GM21717 (cell line): ENCODE data around the gene FLII.
"Not testable (repeated sequence)": the region's sequence is repeated elsewhere in the genome, so short reads cannot be mapped to it uniquely, and the experiment has no call there.

Source experiments
- ATAC-seq: cut with Tn5 transposase; IDR thresholded peaks from one replicate; pipeline ENCODE4 v1.9.1; 2021; ENCODE audit warnings: mild to moderate bottlenecking, moderate library complexity; ENCODE audit not compliant: unreplicated experiment

The FLII gene

DNA sequence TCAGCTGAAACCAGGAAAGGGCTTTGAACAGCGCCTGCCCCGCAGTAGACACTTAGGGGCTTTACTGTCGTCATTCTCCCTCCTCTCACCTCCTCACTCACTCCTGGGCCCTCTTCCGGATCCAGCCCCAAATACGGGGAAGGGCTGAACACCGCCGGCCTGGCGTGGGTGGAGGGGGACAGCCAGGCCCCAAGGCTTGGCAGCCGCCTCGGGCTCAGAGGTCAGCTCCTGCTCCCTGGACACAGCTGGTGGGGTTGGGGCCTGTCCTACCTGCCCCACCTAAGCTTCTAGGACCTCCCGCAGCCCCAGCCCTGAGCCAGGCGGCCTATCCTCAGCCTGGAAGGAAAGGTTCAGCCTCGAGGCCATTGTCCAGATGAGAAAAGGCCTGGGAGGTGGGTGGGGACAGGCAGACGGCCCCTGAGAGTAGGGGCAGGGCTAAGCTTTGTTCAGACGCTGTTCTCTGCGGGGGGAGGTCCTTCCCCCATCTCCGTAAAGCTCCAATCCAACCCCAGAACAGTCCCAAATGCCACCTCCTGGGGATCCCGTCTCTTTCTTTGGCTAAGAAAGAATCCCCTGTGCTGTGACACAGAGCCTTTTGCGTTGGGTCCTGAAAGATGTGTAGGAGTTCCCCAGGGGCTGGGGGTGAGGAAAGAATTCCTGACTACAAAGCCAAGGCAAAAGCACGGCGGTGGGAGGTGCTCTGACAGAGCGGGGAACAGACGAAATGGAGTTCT, 34.0 kb downstream of the FLII start:
- ATAC-seq = no peak

DNA sequence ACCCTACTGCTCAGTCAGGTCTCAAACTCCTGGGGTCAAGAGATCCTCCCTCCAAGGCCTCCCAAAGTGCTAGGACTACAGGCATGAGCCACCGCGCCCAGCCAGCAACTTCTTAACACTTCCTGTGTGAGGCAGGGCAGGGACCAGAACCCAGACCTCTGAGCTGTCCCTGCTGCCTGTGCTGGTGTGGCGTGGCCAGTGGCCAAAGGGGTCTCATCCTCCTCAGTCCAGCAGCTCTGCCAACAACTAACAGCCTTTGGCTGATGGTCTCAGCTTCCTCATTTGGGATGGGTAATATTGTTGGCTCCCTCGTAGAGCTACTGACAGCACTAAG, 34.5 kb downstream of the FLII start:
- ATAC-seq = no peak

DNA sequence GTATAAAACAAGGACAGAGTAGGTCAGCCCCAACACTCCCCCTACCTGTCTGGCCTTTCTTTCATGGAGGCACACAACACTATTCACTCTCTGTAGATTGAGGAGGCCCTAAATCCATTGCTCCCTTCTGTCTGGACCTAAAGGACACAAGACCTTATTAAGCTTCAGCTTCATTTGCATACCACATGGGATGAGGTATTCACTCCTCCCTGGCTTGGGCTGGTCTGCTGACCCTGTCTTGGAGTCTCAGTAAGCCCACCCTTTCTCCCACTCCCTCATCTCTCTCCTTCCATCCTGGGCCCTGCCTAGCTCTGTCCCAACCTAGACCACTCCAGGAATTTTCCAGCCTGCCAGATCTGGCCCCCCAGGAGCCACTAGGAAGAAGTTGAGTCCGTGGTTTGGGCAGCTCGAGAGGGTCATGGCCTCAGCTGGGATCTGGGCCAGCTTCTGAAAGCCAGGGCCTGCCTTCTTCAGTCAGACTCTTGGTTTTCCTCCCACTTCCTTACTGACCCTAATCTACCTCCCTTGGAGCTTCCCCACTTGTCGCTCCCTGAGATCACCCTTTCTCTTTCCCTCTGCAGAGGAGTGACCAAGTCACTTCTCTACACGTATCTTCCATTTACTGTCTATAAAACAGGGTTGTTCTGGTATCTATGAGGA, 39.7 kb downstream of the FLII start:
- no peak for ATAC-seq

DNA sequence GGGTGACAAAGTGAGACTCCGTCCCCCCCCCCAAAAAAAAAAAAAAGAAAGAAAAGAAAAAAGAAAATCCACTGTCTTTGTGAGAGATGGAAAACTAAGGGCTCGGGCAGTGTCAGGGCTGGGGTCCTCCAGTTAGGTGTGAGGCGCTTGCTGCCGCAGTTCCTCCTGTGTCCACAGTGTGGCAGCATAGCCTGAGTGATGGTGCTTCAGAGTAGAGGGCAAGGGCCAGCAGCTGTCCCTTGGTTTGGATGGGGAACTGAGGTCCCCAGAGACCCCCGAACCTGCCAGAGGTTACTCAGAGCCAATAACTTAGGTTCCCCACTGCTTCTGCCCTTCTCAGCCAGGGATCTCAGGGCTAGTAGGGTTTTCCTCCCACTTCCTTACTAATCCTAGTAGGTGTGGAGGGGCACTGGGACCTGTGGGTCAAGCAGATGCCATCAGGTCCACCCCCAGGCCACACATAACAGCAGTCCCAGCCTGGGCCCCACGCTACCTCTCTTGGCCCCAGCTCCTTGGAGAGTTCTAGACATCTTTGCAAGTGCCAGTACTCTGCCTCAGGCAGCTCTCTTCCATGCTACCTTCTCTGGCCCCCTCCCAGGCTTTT, 41.0 kb downstream of the FLII start:
- ATAC-seq = no peak

DNA sequence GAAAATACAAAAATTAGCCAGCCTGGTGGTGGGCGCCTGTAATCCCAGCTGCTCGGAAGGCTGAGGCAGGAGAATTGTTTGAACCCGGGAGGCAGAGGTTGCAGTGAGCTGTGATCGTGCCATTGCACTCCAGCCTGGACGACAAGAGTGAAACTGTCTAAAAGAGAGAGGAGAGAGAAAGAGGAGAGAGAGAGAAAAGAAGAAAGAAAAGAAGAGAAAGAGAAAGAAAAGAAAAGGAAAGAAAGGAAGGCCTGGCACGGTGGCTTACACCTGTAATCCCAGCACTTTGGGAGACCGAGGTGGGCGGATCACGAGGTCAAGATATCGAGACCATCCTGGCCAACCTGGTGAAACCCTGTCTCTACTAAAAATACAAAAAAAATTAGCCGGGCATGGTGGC, 41.6 kb downstream of the FLII start:
- not testable (repeated sequence) for ATAC-seq

DNA sequence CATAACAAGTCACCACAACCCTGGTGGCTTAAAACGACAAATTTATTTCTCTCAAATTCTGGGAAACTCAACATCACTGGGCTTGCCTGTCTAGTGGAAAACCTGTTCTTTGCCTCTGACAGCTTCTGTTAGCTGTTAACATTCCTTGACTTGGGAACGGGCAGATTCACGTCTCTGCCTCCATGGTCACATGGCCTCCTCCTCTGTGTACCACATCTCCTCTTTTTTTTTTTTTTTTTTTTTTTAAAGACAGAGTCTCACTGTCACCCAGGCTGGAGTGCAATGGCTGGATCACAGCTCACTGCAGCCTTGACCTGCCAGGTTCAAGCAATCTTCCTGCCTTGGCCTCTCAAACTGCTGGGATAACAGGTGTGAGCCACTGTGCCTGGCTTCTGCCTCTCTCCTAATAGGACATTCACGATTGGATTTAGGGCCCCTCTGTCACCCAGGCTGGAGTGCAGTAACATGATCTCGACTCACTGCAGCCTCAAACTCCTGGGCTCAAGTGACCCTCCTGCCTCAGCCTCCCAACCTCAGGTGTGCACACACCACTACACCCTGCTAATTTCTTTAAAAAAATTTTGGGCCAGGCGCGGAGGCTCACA, 44.8 kb downstream of the FLII start:
- no peak for ATAC-seq

DNA sequence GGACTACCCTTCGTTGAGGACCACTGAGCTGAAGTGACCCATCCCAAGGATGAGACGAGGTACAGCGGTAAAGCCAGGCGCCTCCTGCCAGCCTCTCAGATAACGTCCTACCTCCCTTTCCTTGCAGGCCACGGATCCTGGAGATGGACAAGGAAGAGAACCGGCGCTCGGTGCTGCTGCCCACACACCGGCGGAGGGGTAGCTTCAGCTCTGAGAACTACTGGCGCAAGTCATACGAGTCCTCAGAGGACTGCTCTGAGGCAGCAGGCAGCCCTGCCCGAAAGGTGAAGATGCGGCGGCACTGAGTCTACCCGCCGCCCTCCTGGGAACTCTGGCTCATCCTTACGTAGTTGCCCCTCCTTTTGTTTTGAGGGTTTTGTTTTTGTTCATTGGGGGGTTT, 50.4 kb downstream of the FLII start:
- ATAC-seq = no peak

DNA sequence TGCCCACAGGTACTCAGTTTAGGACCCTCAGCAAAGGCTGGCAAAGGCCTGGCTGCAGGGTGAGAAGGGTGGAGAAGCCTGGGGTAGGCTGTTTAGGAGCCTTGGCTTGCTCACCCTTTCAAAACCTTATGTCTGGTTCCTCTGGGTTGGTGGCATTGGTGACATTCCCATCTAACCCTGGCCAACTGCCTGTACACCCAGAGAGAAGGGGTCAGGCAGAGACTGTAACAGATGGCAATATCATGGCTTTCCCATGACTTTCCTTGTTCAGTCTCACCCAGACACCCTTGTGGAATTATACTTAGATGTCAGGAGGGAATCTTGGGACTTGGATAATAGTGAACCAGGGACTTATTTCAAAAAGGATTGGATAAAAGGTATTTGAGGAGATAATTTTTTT, 51.6 kb downstream of the FLII start:
- no peak for ATAC-seq

DNA sequence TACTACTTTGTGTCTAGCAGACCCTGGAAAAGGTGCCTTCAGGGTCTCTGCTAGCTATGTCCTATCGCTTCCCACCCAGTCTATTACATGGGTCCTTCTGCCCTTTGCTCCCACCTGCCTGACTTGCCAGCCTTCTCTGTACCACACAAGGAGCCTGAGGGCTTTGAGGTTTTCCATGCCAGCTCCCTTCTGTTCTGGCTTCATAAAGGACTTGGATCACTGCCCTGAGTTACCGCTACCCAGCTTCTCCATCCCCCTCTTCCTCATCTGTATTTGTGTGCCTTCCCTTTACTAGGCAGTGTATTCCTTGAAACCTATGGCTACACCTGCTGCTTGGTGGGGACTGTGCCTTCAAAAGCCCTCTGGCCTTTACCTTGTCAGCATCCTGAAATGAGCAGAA, 52.7 kb downstream of the FLII start:
- no peak for ATAC-seq

DNA sequence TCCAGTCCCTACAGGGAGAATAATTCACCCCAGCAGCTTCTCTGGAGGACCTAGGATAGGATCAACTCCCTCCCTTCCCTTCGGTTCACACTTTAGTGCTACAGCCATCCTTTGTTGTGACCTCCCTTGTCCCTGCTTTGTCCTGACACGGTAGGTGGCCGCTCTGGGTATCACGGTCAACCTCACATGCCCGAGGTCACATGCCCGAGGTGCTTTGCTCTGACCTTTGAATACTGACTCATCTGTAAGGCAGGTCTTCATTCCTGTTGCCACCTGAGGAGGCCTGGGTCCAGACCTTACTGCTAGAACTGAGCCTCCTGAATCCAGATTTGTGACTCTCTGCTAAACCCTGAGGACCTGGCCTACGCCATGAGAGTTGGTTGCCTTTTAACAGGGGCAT, 55.2 kb downstream of the FLII start:
- no peak for ATAC-seq

DNA sequence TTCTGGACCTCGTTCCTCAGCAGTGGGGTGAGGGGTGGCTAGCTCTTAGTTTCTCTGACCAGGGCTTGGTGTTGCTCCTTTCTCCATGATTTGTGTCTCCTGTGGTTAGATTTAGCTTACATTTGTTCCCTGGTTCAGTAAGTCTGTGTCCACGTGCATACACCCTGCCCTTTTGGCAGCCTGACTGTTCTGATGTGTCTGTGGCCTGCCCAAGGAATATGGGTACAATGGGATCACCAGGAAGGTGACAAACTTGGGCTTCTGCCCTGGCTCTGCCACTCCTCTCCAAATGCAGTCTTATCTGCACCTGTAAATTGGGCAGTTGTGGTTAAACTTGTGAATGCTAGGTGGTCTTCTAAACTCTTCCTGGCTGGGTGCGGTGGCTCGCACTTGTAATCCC, 57.4 kb downstream of the FLII start:
- no peak for ATAC-seq

DNA sequence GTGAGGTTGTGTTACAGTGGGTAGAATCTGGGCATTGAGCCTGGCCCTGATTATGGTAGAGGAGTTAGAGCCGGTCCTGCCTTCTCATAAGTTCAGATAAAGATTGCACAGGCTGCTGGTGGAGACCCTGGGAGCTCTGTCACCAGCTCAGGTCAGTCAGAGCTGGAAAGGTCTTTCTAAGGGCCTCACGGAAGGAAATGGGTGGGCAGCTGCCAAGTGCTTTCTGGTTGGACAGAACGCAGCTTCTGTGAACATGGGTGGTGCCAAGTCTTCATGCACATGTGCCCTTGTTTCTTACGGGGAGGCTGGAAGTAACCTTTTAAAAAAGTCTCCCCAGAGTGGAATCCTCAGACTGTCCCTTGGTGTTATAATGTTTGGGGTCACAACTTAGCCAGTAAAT, 60.0 kb downstream of the FLII start:
- ATAC-seq = no peak

DNA sequence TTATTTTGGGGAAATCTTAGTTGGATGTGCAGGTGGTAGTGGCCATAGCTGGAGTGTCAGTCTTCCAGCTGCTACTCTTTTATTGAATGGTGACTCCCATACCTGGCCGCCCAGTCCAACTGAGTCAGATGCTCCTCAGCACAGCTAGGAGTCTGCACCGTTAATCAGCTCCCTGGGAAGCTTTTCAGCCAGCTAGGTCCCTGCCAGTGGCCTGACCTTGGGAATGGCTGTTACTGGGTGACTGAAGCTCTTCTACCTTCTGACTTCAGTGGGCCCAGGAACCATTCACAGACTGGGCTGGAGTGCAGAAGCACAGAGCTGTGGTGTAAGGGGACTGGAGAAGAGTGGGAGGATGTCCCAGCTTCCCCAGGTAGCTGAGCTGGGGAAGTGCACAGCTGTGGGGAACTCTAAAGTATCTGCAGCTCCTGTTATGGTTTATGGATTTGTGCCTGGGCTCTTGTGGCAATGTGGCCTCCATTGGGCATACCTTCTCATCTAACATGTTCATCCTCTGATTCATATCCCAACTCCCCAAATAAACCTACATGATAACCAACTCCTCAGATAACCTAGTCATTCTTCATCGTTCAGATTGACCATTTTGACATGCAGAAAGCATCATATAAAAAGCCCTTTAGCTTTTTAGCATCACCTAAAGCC, 60.9 kb downstream of the FLII start:
- no peak for ATAC-seq

DNA sequence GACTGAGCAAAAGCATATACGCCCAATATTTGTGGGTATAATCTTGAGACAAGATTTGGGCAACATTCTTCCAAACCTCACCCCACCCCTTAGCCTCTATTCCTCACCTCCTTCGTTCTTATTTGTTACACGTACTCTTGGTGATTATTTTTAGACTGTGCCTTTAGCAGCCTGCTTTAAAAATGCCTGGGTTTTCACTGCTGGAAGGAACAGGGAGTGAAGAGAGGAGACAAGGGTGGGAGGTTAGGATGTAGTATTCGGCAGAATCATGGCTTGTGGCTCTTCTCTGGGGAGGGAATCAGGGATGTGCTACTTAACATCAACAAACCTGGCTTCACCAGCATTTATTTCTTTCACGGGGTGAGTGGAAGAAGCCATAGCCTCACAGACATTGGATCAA, 63.3 kb downstream of the FLII start:
- no peak for ATAC-seq
